MCF 10A (cell line): ENCODE results near the gene KIR3DL2. TPM values are rescaled to one million over a fixed set of nuclear protein-coding genes. Genes with fewer than 3 reads are reported as not detected.

ENCODE experiments used
- BruUV-seq: library from RNA; stranded (reverse); fragments of 400-500 nt; replicated peaks from 2 replicates; lab custom pipeline; 2021; lab: Mats Ljungman, UMichigan
- CTCF ChIA-PET: fragments of 300-600 bp; sonication (Branson Sonifier 250); formaldehyde crosslinking; extraction: SDS; loops from one replicate; lab custom pipeline; 2021; ENCODE audit warnings: antibody characterized with exemption, inconsistent platforms; lab: Yijun Ruan, JAX
- POLR2A ChIA-PET: fragments of 300-600, 350-650 bp; sonication (Branson Sonifier 250); formaldehyde crosslinking; extraction: SDS; loops from one replicate; lab custom pipeline; 2020; ENCODE audit warnings: antibody characterized with exemption, inconsistent platforms; lab: Yijun Ruan, JAX
- DNase-seq: peaks from one replicate; pipeline ENCODE4 v3.0.0-alpha.2; 2018; ENCODE audit not compliant: unreplicated experiment
- H3K27ac Mint-ChIP-seq: one replicate; pipeline ENCODE4 v1.8.0; 2022; ENCODE audit warnings: mild to moderate bottlenecking, low read depth, mixed read lengths; ENCODE audit not compliant: unreplicated experiment
- H3K27me3 Mint-ChIP-seq: one replicate; pipeline ENCODE4 v1.8.0; 2022; ENCODE audit warnings: mixed read lengths; ENCODE audit not compliant: insufficient read depth, unreplicated experiment
- H3K36me3 Mint-ChIP-seq: one replicate; pipeline ENCODE4 v1.8.0; 2022; ENCODE audit warnings: mild to moderate bottlenecking, moderate library complexity, mixed read lengths; ENCODE audit not compliant: insufficient read depth, unreplicated experiment
- H3K4me1 Mint-ChIP-seq: one replicate; pipeline ENCODE4 v1.8.0; 2022; ENCODE audit warnings: mixed read lengths; ENCODE audit not compliant: insufficient read depth, unreplicated experiment
- H3K4me3 Mint-ChIP-seq: one replicate; pipeline ENCODE4 v1.8.0; 2022; ENCODE audit warnings: mild to moderate bottlenecking, moderate library complexity, mixed read lengths; ENCODE audit not compliant: unreplicated experiment
- H3K9me3 Mint-ChIP-seq: one replicate; pipeline ENCODE4 v1.8.0; 2022; ENCODE audit warnings: mixed read lengths; ENCODE audit not compliant: unreplicated experiment
- CTCF ChIP-seq: fragments of 200-600 bp; IDR thresholded peaks from one replicate; pipeline ENCODE4 v1.8.0; 2022; ENCODE audit warnings: antibody characterized with exemption, mild to moderate bottlenecking; ENCODE audit not compliant: unreplicated experiment
- intact Hi-C: fragments of 100-400 bp; cut with micrococcal nuclease; formaldehyde crosslinking; loops from 2 replicates; pipeline ENCODE4 v1.14.1; 2022
- total RNA-seq: library from RNA; stranded (reverse); gene quantifications from 2 replicates; pipeline ENCODE4 v1.2.3, GENCODE V29; 2022

The KIR3DL2 gene
- total RNA-seq, 1 experiment from 2014 or later = not detected

GRCh38 chr19:54871696-54872095 lies 21.5 kb downstream of the KIR3DL2 start:
- POLR2A ChIA-PET = interaction anchor here (1.1 to 1.2 kb wide), 2 partner anchors 8 to 18 kb away, joined by 3 read pairs; no protein-coding TSS in a partner anchor
- Mint-ChIP-seq H3K36me3 (no peaks in the 10 kb centered on the region), H3K9me3 (peaks cover 36% of the 10 kb centered on the region), H3K4me1 (no peaks in the 10 kb centered on the region), H3K4me3 (no peak overlapping the region), H3K27ac (no peak overlapping the region), H3K27me3 (no peaks in the 10 kb centered on the region)
- intact Hi-C loops = no loop called here
- CTCF ChIA-PET = no interaction called here
- TF ChIP-seq CTCF = no peak
- no TSS peak for BruUV-seq
- no peak for DNase-seq

GRCh38 chr19:54873990-54874389 lies 23.7 kb downstream of the KIR3DL2 start, which contains the start of gene FCAR:
Gene FCAR (plus strand): TSS chr19:54874235. CDS start chr19:54874290, 55 bp downstream.
- H3K4me1 Mint-ChIP-seq = no peaks in the 10 kb centered on the region
- no peaks in the 10 kb centered on the region for H3K27me3 Mint-ChIP-seq
- no peak for TF ChIP-seq CTCF
- ChIA-PET CTCF (interaction anchor here (0.6 to 1.3 kb wide), 2 partner anchors 76 to 200 kb away, joined by 3 to 4 read pairs; no protein-coding TSS in a partner anchor), POLR2A (interaction anchor here (1.8 kb wide), 1 partner anchor 14 kb away, joined by 5 read pairs; no protein-coding TSS in a partner anchor)
- peaks cover 25% of the 10 kb centered on the region for H3K9me3 Mint-ChIP-seq
- no peak for DNase-seq
- no peak within 1 kb of the TSS for H3K4me3 Mint-ChIP-seq
- no TSS peak for BruUV-seq
- H3K36me3 Mint-ChIP-seq = no peaks in the 10 kb centered on the region
- no peak within 1 kb of the TSS for H3K27ac Mint-ChIP-seq
- intact Hi-C loops = no loop called here

- Mint-ChIP-seq H3K27ac (no peak overlapping the region), H3K36me3 (no peaks in the 10 kb centered on the region), H3K9me3 (peaks cover 33% of the 10 kb centered on the region), H3K27me3 (no peaks in the 10 kb centered on the region), H3K4me3 (no peak overlapping the region), H3K4me1 (no peaks in the 10 kb centered on the region)
- intact Hi-C loops = no loop called here
- CTCF ChIA-PET = interaction anchor here (1.8 kb wide), 1 partner anchor 11 kb away, joined by 5 read pairs; no protein-coding TSS in a partner anchor
- no peak for DNase-seq
- TF ChIP-seq CTCF = no peak
- no TSS peak for BruUV-seq
- POLR2A ChIA-PET = interaction anchor here (0.6 to 0.7 kb wide), 2 partner anchors 16 to 156 kb away, joined by 3 read pairs; no protein-coding TSS in a partner anchor
Measured at GRCh38 chr19:54875506-54875905, 25.3 kb downstream of the KIR3DL2 start.

- Mint-ChIP-seq H3K4me1 (no peaks in the 10 kb centered on the region), H3K4me3 (no peak overlapping the region), H3K9me3 (peaks cover 33% of the 10 kb centered on the region), H3K27ac (no peak overlapping the region), H3K27me3 (no peaks in the 10 kb centered on the region), H3K36me3 (no peaks in the 10 kb centered on the region)
- BruUV-seq = no TSS peak
- DNase-seq = no peak
- intact Hi-C loops = no loop called here
- ChIA-PET CTCF (interaction anchor here (1.0 to 1.8 kb wide), 2 partner anchors 9 to 40 kb away, joined by 4 to 5 read pairs; no protein-coding TSS in a partner anchor), POLR2A (interaction anchor here (0.6 kb wide), 1 partner anchor 429 kb away, joined by 3 read pairs; the partner anchor contains the start of gene LENG8)
- no peak for TF ChIP-seq CTCF
Measured at GRCh38 chr19:54877471-54877870, 27.2 kb downstream of the KIR3DL2 start.
